Motor neuron (in vitro differentiated cells): ENCODE results near the gene FAM107B. TPM values are rescaled to one million over a fixed set of nuclear protein-coding genes. Genes with fewer than 3 reads are reported as not detected.

Experiments used
- ATAC-seq, 8 experiments: fragments of 200-7000 bp; cut with Tn5 transposase; replicated peaks in 6 of 8; 2 replicates each; pipeline ENCODE4 v1.8.0; 2021; ENCODE audit warnings: mild to moderate bottlenecking in 8 of 8, moderate library complexity in 8 of 8
- H3K27ac ChIP-seq, 2 donors: fragments of 250-450 bp; sonication (Bioruptor Pico); 2 replicates each; pipeline ENCODE4 v1.9.0; 2021; ENCODE audit warnings: antibody characterized with exemption in 2 of 2, mild to moderate bottlenecking in 2 of 2, moderate library complexity in 1 of 2
- H3K4me1 ChIP-seq, 2 donors: fragments of 250-450 bp; sonication (Bioruptor Pico); replicated peaks in 1 of 2; 2 replicates each; pipeline ENCODE4 v1.6.1; 2021; ENCODE audit warnings: antibody characterized with exemption in 2 of 2, mild to moderate bottlenecking in 2 of 2, moderate library complexity in 1 of 2
- H3K4me3 ChIP-seq, 5 donors: fragments of 250-450 bp; sonication (Bioruptor Pico); 2 replicates each; pipeline ENCODE4 v1.9.0; 2021; ENCODE audit warnings: antibody characterized with exemption in 5 of 5, mild to moderate bottlenecking in 5 of 5, moderate library complexity in 4 of 5
- WGBS, 10 experiments: fragments of 450-650 bp; shearing (Covaris generic); methylation state at CpG; one replicate each; pipeline ENCODE4 v1.0.0; 2022; 5-methylcytosine and 5-hydroxymethylcytosine counted together
- in situ Hi-C, 9 experiments: fragments of 400-800 bp; cut with MboI; loops; one replicate each; pipeline ENCODE4 v1.15.0; 2021; ENCODE audit warnings: low sequenced_read_pairs in 9 of 9, low pct_unique_long_range_greater_than_20kb in 2 of 9; ENCODE audit not compliant: unreplicated experiment in 9 of 9
- total RNA-seq, 8 experiments: library from RNA; unstranded; fragments of 300-600 nt; gene quantifications; 2 replicates each; pipeline versions ENCODE4 v1.2.3 to v1.2.4, GENCODE V29; 2022

FAM107B gene
- total RNA-seq, 8 experiments from 2014 or later, result 2.0 to 60.4 (median 25.4) TPM

DNA sequence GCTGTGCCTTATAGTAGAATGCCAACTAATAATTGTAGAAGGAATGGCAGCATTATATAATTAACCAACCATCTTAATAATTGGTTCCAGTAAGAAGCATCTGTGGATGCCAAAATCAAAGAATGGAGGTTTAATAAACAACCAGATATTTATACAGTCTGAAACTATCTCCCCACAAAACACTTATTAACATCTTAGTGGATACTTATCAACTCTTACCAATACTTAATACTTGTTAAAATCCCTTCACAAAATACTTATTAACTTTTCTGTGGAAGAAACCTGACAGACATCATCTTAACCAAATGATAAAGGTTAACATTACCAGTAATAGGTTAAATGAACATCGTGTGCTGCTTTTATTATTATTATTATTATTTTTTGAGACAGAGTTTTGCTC, 29.1 kb upstream of the FAM107B start:
- ATAC-seq, result no peak
- in situ Hi-C loops, result loop anchor here in 3 of 9 experiments (25.0 kb wide), 2 partner anchors 267 to 292 kb away; no protein-coding TSS in a partner anchor
- Histone ChIP-seq H3K4me3 (no peak overlapping the region), H3K27ac (no peak overlapping the region), H3K4me1 (no peaks in the 10 kb centered on the region)
- 17 to 86% (median 50%) methylated on average over 1 of the region's 1 CpG; no CpG with 5 or more reads in 3 of the 10 experiments for WGBS, 10 experiments

DNA sequence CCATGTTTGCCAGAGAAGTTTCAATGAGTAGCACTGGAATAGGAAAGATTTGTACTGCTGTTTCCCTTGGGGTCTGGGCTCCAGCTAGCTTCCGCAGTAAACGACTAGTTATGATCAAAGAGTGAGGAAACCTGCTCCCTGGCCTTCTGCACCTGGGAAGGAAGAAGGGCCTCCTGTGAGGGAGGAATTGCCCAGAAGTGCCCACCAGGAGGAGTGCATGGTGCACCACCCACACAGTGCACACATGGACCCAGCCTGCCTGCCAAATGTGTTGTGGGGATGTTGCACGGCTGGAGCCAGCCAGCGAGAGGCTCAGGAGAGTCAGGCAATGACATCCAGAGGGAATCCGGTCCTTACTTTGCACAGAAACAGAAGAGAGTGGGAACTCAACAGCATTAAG, 27.0 kb upstream of the FAM107B start:
- WGBS, 10 experiments, result 24 to 86% (median 58%) methylated on average over 3 to 5 of the region's 5 CpGs; no CpG with 5 or more reads in 3 of the 10 experiments
- Histone ChIP-seq H3K4me1 (no peaks in the 10 kb centered on the region), H3K27ac (no peak overlapping the region), H3K4me3 (no peak overlapping the region)
- ATAC-seq, result peak in 2 of 8 experiments; percentile 43 to 99
- in situ Hi-C loops, result loop anchor here in 3 of 9 experiments (25.0 kb wide), 2 partner anchors 264 to 289 kb away; no protein-coding TSS in a partner anchor

DNA sequence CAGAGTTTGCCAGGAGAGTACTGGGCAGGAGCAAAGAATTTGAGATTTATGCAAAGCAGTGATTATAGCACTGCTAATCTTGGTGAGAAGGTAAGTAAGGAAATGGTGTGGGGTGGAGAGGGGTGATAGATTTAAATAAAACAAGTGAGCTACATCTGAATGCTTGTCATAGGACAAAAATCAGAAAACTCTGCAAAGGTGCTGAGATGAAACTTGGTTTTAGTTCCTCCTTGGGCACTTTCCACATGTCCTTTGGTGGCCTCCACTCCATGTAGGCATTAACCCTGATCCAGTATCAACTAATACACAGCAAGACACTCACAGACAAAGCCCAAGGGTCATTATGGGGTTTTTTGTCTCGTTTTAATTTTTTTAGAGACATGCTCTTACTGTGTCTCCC, 25.7 kb upstream of the FAM107B start:
- 0 to 17% (median 17%) methylated on average over 1 of the region's 1 CpG; no CpG with 5 or more reads in 7 of the 10 experiments for WGBS, 10 experiments

DNA sequence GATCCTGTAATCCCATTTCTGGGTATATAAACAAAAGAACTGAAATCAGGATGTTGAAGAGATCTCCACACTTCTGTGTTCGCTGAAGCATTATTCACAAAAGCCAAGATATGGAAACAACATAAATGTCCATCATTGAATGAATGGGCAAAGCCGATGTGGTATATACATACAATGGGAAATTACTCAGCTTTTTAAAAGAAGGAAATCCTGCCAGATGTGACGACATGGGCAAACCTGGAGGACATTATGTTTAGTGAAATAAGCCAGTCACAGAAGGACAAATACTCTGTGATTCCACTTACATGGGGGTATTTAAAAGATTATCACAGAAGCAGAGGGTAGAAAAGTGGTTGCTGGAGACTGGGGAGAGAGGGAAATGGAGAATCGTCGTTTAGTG, 23.9 kb upstream of the FAM107B start:
- in situ Hi-C loops, result no loop called here
- H3K4me1 ChIP-seq, result no peaks in the 10 kb centered on the region
- H3K4me3 ChIP-seq, result no peak overlapping the region
- peak in 1 of 8 experiments; percentile 14 for ATAC-seq
- 0 to 96% (median 54%) methylated on average over 1 to 5 of the region's 5 CpGs for WGBS, 10 experiments
- H3K27ac ChIP-seq, result no peak overlapping the region

More for the DNA sequence above, 25.7 kb upstream of the FAM107B start:
- no peak for ATAC-seq
- Histone ChIP-seq H3K4me3 (no peak overlapping the region), H3K4me1 (no peaks in the 10 kb centered on the region), H3K27ac (no peak overlapping the region)
- in situ Hi-C loops, result loop anchor here in 3 of 9 experiments (25.0 kb wide), 2 partner anchors 263 to 288 kb away; no protein-coding TSS in a partner anchor

DNA sequence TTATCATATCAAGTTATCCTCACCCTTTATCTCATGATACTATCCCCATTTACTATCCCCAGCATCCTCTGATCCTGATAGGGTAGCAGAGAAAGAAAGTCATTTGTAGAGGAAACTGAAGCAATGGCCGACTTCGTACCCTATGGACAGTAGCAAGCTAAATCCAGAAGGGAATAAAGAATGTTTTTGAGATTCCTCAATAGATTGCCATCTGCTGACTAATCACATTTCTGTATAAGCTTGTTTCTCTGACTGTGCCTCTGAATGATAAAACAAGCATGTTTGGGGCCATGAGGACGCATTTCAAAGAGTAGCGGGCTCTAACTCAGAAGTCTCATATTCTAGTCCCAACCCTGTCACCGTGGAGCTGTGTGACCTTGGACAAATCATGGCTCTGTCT, 13.2 kb upstream of the FAM107B start:
- Histone ChIP-seq H3K4me1 (no peaks in the 10 kb centered on the region), H3K27ac (no peak overlapping the region), H3K4me3 (no peak overlapping the region)
- ATAC-seq, result no peak
- WGBS, 10 experiments, result 65 to 100% (median 87%) methylated on average over 2 to 5 of the region's 5 CpGs; no CpG with 5 or more reads in 2 of the 10 experiments
- in situ Hi-C loops, result no loop called here

DNA sequence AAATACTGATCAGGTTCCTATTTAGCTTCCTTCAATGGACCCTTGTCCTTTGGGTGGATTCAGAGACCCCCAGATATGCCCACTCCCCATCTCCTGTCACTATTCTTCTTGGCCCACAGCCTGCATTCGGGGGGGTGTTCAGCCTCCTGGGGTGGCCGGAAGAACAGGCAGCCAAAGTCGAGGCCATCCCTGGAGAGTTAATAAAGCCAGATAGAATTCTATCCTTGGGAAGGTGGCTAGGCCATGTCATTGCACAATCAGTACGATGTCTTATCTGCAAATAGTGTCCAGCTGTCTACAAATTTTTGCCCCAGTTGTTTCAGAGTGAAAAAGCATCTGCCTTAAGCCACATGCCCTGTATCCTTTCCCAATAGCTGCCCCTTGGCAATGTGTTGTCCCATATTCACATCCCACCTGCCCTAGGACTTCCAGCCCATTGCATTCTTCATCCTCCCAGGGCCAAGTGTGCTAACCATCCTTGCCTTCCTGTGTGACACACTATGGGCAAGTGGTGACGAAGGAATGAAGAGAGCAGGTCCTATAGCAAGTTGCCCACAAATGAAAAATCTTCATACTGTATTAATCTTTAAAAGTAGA, 9.9 kb upstream of the FAM107B start:
- WGBS, 10 experiments, result 39 to 100% (median 81%) methylated on average over 1 to 5 of the region's 5 CpGs; no CpG with 5 or more reads in 2 of the 10 experiments
- in situ Hi-C loops, result no loop called here

DNA sequence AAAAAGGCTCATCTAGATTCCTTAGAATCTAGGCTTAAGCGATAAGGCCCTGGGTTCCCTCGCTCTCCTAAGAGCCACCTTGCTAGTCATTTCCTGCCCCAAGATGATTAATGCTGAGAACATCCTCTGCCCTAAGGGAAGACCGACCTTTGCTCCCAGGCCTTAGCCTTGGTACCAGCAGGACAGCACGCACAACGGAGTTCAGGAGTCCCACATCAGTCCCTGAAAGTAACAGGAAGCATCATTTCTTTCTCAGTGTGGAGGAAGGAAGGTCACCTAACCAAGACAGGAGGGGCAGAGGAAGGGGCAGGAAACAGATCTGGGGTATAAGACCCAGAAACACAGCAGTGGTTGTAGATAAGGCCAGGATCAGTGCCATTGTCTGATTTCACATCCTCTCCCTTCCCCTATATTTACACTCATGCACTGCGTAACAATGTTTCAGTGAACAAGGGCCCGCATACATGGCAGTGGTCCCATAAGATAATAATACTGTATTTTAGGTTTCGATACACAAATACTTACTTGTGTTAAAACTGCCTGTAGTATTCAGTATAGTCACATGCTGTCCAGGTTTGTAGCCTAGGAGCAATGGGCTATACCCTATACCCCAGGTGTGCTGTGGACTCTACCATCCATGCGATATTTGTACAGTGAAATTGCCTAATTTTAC, 8.1 kb upstream of the FAM107B start:
- WGBS, 10 experiments, result 68 to 100% (median 92%) methylated on average over 2 to 5 of the region's 9 CpGs; no CpG with 5 or more reads in 1 of the 10 experiments
- Histone ChIP-seq H3K27ac (no peak overlapping the region), H3K4me3 (no peak overlapping the region), H3K4me1 (peaks cover 0 to 2% of the 10 kb centered on the region in 2 donors)
- in situ Hi-C loops, result no loop called here
- no peak for ATAC-seq

More for the DNA sequence above, 9.9 kb upstream of the FAM107B start:
- Histone ChIP-seq H3K27ac (no peak overlapping the region), H3K4me3 (no peak overlapping the region), H3K4me1 (peaks cover 0 to 2% of the 10 kb centered on the region in 2 donors)
- ATAC-seq, result no peak

DNA sequence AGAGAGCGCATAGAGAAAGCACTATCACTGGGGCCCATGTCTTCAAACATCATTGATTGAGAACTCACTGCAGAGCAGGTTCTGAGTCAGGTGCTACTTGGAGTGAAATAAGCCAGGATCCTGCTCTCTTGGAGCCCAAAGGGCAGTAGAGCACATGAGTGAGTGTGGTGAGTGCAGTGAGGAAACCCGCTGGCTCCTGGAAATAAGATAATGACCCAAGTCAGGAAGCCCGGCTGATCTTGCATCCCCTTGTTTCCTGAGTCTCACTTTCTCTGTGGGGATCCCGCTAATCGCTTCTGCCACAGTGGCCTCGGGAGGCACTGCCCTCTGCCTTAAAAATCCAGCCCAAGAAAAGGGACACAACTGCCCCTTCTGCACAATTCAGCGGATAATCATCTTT, 7.1 kb upstream of the FAM107B start:
- in situ Hi-C loops, result no loop called here
- WGBS, 10 experiments, result 66 to 100% (median 94%) methylated on average over 1 to 7 of the region's 7 CpGs; no CpG with 5 or more reads in 5 of the 10 experiments
- ATAC-seq, result no peak

DNA sequence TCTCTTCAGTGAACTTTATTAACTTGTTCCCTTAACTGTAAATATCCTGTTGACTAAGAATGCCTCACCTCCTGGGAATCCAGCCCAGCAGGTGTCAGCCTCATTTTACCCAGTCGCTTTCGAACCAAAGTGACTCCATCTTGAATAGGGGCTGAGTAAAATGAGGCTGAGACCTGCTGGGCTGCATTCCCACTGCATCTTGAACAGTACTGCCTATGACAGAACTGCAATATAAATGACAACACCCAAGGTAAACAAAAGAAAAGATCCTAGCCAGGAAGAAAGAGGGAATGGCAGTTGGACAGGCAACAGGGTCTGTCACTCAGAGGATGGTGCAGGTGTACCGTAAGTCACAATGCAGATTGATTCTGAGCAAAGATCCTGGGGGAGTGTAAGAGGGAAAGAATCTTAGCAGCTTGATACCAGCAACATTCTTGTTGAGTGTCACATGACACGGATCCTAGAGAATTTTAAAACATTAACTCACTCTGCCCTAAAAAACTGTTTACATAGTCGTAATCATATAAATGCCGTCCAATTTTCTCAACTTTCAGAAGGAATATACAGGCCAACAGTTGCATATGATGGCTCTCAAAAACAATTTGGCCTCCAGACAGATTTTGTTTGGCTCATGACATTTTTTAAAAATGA, 4.4 kb upstream of the FAM107B start:
- H3K4me3 ChIP-seq, result no peak overlapping the region

More for the DNA sequence above, 7.1 kb upstream of the FAM107B start:
- Histone ChIP-seq H3K4me3 (no peak overlapping the region), H3K4me1 (peaks cover 0 to 2% of the 10 kb centered on the region in 2 donors), H3K27ac (no peak overlapping the region)

DNA sequence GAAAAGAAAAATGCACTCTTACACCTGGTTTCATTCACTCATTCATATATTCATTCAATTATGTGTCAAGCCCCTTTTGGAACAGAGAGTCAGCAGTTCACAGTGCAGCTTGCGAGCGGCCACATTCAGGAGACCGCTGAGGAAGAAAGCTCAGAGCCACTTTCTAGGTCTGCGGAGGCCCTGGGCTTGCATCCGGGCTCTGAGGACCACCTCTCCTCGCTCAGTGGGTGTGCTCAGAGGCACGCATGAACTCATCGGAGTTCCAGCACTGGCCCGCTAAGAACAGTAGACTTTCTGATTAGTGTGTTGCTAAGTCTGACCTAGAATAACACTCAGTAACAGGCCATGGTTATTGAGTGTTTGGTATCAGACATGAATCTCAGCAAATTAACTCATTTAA, 1.8 kb upstream of the FAM107B start:
- Histone ChIP-seq H3K27ac (no peak overlapping the region), H3K4me3 (no peak overlapping the region), H3K4me1 (peaks cover 0 to 2% of the 10 kb centered on the region in 2 donors)
- no peak for ATAC-seq
- 0 to 100% (median 87%) methylated on average over 1 to 9 of the region's 9 CpGs; no CpG with 5 or more reads in 2 of the 10 experiments for WGBS, 10 experiments
- in situ Hi-C loops, result no loop called here

More for the DNA sequence above, 4.4 kb upstream of the FAM107B start:
- peaks cover 0 to 2% of the 10 kb centered on the region in 2 donors for H3K4me1 ChIP-seq
- no peak overlapping the region for H3K27ac ChIP-seq
- 34 to 93% (median 69%) methylated on average over 2 to 6 of the region's 6 CpGs; no CpG with 5 or more reads in 1 of the 10 experiments for WGBS, 10 experiments
- in situ Hi-C loops, result no loop called here
- ATAC-seq, result no peak

DNA sequence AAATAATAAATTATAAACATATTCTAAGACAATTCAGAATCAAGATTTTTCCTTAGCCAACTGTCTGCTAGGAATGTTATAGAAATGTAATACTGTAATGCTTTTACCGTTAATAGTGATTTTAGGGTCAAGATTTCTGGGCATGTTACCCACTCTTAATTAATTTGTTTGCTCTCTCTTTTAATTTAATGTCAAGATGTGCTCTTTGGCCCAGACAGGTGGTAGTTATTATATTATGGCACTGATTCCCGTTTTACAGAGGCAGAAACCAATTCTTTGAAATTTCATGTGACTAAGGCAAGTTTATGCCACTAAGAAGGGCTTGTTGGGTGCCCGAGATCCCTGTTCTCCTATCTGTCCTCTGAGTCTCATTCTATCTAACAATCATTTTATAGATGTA, 959 bp upstream of the FAM107B start:
- Histone ChIP-seq H3K4me3 (no peak overlapping the region), H3K4me1 (peaks cover 0 to 5% of the 10 kb centered on the region in 2 donors), H3K27ac (no peak overlapping the region)
- in situ Hi-C loops, result no loop called here
- ATAC-seq, result no peak
- WGBS, 10 experiments, result 0 to 89% (median 82%) methylated on average over 1 to 3 of the region's 3 CpGs

DNA sequence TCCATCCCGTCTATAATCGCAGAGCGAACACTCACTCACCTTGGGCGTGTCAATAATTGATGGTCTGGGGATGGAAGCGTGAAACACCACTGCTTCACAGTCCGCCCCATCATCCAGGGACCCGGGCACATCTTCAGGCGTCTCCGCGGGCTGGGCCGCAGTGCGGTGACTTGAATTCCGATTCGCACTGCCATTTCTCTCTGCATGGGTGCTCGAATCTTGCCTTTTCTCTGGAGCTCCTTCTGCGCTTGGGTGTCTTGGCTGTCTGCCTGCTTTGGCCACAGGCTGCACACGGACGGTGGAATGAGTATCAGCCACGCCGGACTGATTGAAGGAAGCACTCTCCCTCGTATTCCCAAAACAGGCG, 500 bp downstream of the FAM107B start:
- WGBS, 10 experiments, result 50 to 100% (median 90%) methylated on average over 2 to 12 of the region's 22 CpGs; no CpG with 5 or more reads in 2 of the 10 experiments
- Histone ChIP-seq H3K4me1 (peaks cover 0 to 7% of the 10 kb centered on the region in 2 donors), H3K4me3 (no peak overlapping the region), H3K27ac (no peak overlapping the region)
- in situ Hi-C loops, result no loop called here
- ATAC-seq, result no peak
